WTC11 (cell line): Measurements from ENCODE around the gene TREML1. TPM values are rescaled to one million over a fixed set of nuclear protein-coding genes. Genes with fewer than 3 reads are reported as not detected.

ENCODE experiments used
- ATAC-seq: fragments of 200-7000 bp; cut with Tn5 transposase; 2 replicates; pipeline ENCODE4 v1.10.0; 2021; ENCODE audit warnings: mild to moderate bottlenecking, moderate library complexity
- CTCF ChIA-PET: fragments of 300-600 bp; sonication (Branson Sonifier 250); formaldehyde crosslinking; loops from one replicate; lab custom pipeline; 2021; ENCODE audit warnings: antibody characterized with exemption; lab: Charles Lee
- POLR2A ChIA-PET: fragments of 350-600 bp; sonication (Branson Sonifier 250); formaldehyde crosslinking; loops from one replicate; lab custom pipeline; 2021; ENCODE audit warnings: antibody characterized with exemption; lab: Charles Lee
- DNase-seq: peaks from one replicate; pipeline ENCODE4 v3.0.0; 2021; ENCODE audit warnings: low spot score
- H3K27ac Mint-ChIP-seq: 2 replicates; pipeline ENCODE4 v1.8.0; 2021; ENCODE audit warnings: mixed read lengths
- H3K27me3 Mint-ChIP-seq: 2 replicates; pipeline ENCODE4 v1.8.0; 2021; ENCODE audit warnings: low read depth, mild to moderate bottlenecking, moderate library complexity, mixed read lengths
- H3K36me3 Mint-ChIP-seq: 2 replicates; pipeline ENCODE4 v1.8.0; 2021; ENCODE audit warnings: mixed read lengths
- H3K4me1 Mint-ChIP-seq: 2 replicates; pipeline ENCODE4 v1.8.0; 2022; ENCODE audit warnings: mixed read lengths
- H3K4me3 Mint-ChIP-seq: 2 replicates; pipeline ENCODE4 v1.8.0; 2021; ENCODE audit warnings: mild to moderate bottlenecking, moderate library complexity, mixed read lengths
- H3K9me3 Mint-ChIP-seq: 2 replicates; pipeline ENCODE4 v1.8.0; 2021; ENCODE audit warnings: mixed read lengths
- AR ChIP-seq: fragments of 250-450 bp; sonication (Bioruptor Pico); IDR thresholded peaks from 2 replicates; pipeline ENCODE4 v1.9.0; 2021; ENCODE audit warnings: mild to moderate bottlenecking
- CREB1 ChIP-seq: sonication (generic); formaldehyde crosslinking; IDR thresholded peaks from 2 replicates; pipeline ENCODE4 v1.8.0; 2023; ENCODE audit warnings: mild to moderate bottlenecking, missing genetic modification reagents
- CREM ChIP-seq: sonication (generic); formaldehyde crosslinking; IDR thresholded peaks from 2 replicates; pipeline ENCODE4 v1.8.1; 2022; ENCODE audit warnings: mild to moderate bottlenecking, missing genetic modification reagents, moderate library complexity
- E2F4 ChIP-seq: sonication (generic); formaldehyde crosslinking; IDR thresholded peaks from 2 replicates; pipeline ENCODE4 v1.8.1; 2022; ENCODE audit warnings: low read depth, mild to moderate bottlenecking, moderate library complexity, missing genetic modification reagents, borderline replicate concordance
- ELF4 ChIP-seq: sonication (generic); formaldehyde crosslinking; IDR thresholded peaks from 2 replicates; pipeline ENCODE4 v1.8.1; 2022; ENCODE audit warnings: low read depth, mild to moderate bottlenecking, moderate library complexity, missing genetic modification reagents
- FOXK1 ChIP-seq: sonication (generic); formaldehyde crosslinking; IDR thresholded peaks from 2 replicates; pipeline ENCODE4 v1.8.0; 2022; ENCODE audit warnings: mild to moderate bottlenecking, moderate library complexity, missing genetic modification reagents
- GABPB1 ChIP-seq: sonication (generic); formaldehyde crosslinking; IDR thresholded peaks from 2 replicates; pipeline ENCODE4 v1.8.1; 2023; ENCODE audit warnings: mild to moderate bottlenecking, missing genetic modification reagents
- IRF2 ChIP-seq: sonication (generic); formaldehyde crosslinking; IDR thresholded peaks from 2 replicates; pipeline ENCODE4 v1.8.0; 2022; ENCODE audit warnings: low read depth, missing genetic modification reagents, borderline replicate concordance
- JUN ChIP-seq: sonication (generic); formaldehyde crosslinking; IDR thresholded peaks from 2 replicates; pipeline ENCODE4 v1.8.0; 2023; ENCODE audit warnings: mild to moderate bottlenecking, missing genetic modification reagents
- MXD4 ChIP-seq: fragments of 250-450 bp; sonication (Bioruptor Pico); IDR thresholded peaks from 2 replicates; pipeline ENCODE4 v1.8.0; 2021; ENCODE audit warnings: mild to moderate bottlenecking, moderate library complexity, borderline replicate concordance
- NFE2L1 ChIP-seq: sonication (generic); formaldehyde crosslinking; IDR thresholded peaks from 2 replicates; pipeline ENCODE4 v1.8.1; 2023; ENCODE audit warnings: missing genetic modification reagents
- RORB ChIP-seq: fragments of 250-450 bp; sonication (Bioruptor Pico); IDR thresholded peaks from 2 replicates; pipeline ENCODE4 v1.9.0; 2021; ENCODE audit warnings: mild to moderate bottlenecking
- SMAD4 ChIP-seq: sonication (generic); formaldehyde crosslinking; IDR thresholded peaks from 2 replicates; pipeline ENCODE4 v1.8.0; 2022; ENCODE audit warnings: mild to moderate bottlenecking, missing genetic modification reagents
- TP53 ChIP-seq: sonication (generic); formaldehyde crosslinking; IDR thresholded peaks from 2 replicates; pipeline ENCODE4 v1.8.1; 2023; ENCODE audit warnings: mild to moderate bottlenecking, missing genetic modification reagents
- ZNF263 ChIP-seq: sonication (generic); formaldehyde crosslinking; IDR thresholded peaks from 2 replicates; pipeline ENCODE4 v1.8.1; 2022; ENCODE audit warnings: low read depth, mild to moderate bottlenecking, moderate library complexity, missing genetic modification reagents
- ZNF512 ChIP-seq: sonication (generic); formaldehyde crosslinking; IDR thresholded peaks from 2 replicates; pipeline ENCODE4 v1.8.1; 2022; ENCODE audit warnings: missing genetic modification reagents, borderline replicate concordance
- ZSCAN18 ChIP-seq: fragments of 250-450 bp; sonication (Bioruptor Pico); IDR thresholded peaks from 2 replicates; pipeline ENCODE4 v2.1.2; 2022; ENCODE audit warnings: mild to moderate bottlenecking, moderate library complexity
- total RNA-seq: library from RNA; stranded (reverse); gene quantifications from 3 replicates; pipeline ENCODE4 v1.2.3, GENCODE V29; 2021
- TF ChIP-seq, protein P1 (sequence below): sonication (generic); formaldehyde crosslinking; IDR thresholded peaks from 2 replicates; pipeline ENCODE4 v1.8.0; 2022; ENCODE audit warnings: mild to moderate bottlenecking, missing genetic modification reagents
- TF ChIP-seq, protein P2 (sequence below): sonication (generic); formaldehyde crosslinking; IDR thresholded peaks from 2 replicates; pipeline ENCODE4 v1.8.1; 2023; ENCODE audit warnings: mild to moderate bottlenecking, missing genetic modification reagents
- TF ChIP-seq, protein P3 (sequence below): sonication (generic); formaldehyde crosslinking; IDR thresholded peaks from 2 replicates; pipeline ENCODE4 v1.8.0; 2022; ENCODE audit warnings: mild to moderate bottlenecking, missing genetic modification reagents

Gene TREML1
- total RNA-seq, 1 experiment from 2014 or later, result not detected

DNA sequence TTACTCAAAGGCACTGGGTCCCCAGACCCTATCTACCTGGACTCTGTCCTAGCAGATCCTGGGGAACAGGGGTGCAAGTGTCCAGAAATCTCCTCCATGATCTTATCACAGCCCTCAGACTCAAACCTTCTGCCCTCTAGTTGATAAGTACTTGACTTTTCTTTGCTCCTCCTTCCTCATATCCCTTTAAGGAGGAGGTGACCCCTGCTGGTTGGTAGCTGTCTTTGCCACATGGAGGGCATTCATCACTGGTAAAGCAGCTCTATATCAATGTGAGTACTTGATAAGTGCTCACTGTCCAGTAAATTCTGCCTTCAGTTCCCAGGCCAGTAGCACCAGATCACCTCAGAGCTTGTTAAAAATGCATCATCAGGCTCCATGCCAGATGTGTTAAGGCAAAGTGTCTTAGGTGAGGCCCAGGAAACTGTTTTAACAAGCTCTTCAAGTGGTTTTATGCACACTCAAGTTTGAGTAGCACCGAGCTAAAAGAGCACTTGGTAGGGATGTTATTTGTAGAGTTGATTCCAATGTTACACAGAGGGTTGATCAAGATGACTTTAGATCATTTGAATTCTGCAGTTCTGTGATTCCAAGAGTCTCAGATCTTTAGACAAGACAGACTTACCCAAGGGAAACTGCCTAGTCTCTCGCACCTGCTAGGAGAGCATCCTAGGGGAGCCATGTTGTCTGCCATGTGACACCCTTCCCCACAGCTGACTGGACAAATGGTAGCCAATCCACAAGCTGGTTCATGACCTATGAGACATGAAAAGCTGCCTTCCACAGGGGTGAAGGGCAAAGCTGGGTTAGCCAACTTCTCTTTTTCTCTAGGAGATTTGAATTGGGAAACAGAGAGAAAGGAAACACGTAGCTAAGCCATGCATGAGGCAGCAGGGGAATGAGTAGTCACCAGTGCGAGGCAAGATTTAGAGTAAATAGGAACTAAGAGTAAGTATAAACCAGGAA, 28.2 kb upstream of the TREML1 start (continued):
- TF ChIP-seq E2F4 (CRISPR knock-in tag), result no peak
- TF ChIP-seq, protein P1, sequence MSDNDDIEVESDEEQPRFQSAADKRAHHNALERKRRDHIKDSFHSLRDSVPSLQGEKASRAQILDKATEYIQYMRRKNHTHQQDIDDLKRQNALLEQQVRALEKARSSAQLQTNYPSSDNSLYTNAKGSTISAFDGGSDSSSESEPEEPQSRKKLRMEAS (CRISPR knock-in tag), result peak; percentile 41; the same call in 1 of the 2 replicates
- no peak for TF ChIP-seq CREM

DNA sequence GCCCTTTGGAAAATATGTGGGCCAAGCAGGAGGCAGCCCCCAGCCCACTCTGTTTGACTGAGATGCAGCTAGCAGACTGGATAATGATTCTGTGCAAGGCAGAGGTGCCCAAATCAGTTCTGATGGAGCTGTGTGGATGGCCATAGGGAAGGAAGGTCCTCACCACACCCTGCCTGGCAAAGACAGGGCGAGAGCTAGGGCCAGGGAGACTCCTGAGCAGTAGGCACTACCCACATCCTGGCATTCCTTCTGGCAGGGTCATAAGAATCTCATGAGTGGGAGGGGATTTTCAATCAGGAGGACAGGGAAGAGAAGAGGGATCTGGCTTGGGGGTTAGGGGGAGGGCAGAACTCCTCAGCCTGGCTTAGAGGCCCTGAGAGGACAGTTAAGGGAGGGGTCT, 27.4 kb upstream of the TREML1 start:
- no peak overlapping the region for H3K4me3 Mint-ChIP-seq
- DNase-seq (no peak), ATAC-seq (no peak)
- no peak overlapping the region for H3K27ac Mint-ChIP-seq
- H3K27me3 Mint-ChIP-seq, result no peaks in the 10 kb centered on the region
- H3K4me1 Mint-ChIP-seq, result peaks cover 9% of the 10 kb centered on the region; the same call in 1 of the 2 replicates
- ChIA-PET CTCF (interaction anchor here (0.8 to 3.5 kb wide), 24 partner anchors 9 to 328 kb away, joined by 3 to 115 read pairs (median 5); partner anchors contain the start of genes NCR2, OARD1 and TREML2), POLR2A (interaction anchor here (1.0 kb wide), 1 partner anchor 78 kb away, joined by 3 read pairs; no protein-coding TSS in a partner anchor)
- H3K36me3 Mint-ChIP-seq, result no peaks in the 10 kb centered on the region
- H3K9me3 Mint-ChIP-seq, result no peaks in the 10 kb centered on the region
- TF ChIP-seq CREB1 (no peak), ZNF263 (CRISPR knock-in tag) (no peak), MXD4 (CRISPR knock-in tag) (no peak), ZSCAN18 (no peak), JUN (CRISPR knock-in tag) (no peak), ZNF512 (CRISPR knock-in tag) (no peak), SMAD4 (CRISPR knock-in tag) (no peak), ELF4 (CRISPR knock-in tag) (no peak), IRF2 (CRISPR knock-in tag) (no peak), TP53 (CRISPR knock-in tag) (no peak), RORB (CRISPR knock-in tag) (no peak), FOXK1 (CRISPR knock-in tag) (no peak), CREM (no peak), NFE2L1 (no peak), AR (CRISPR knock-in tag) (no peak), GABPB1 (CRISPR knock-in tag) (no peak)
- TF ChIP-seq, protein P2, sequence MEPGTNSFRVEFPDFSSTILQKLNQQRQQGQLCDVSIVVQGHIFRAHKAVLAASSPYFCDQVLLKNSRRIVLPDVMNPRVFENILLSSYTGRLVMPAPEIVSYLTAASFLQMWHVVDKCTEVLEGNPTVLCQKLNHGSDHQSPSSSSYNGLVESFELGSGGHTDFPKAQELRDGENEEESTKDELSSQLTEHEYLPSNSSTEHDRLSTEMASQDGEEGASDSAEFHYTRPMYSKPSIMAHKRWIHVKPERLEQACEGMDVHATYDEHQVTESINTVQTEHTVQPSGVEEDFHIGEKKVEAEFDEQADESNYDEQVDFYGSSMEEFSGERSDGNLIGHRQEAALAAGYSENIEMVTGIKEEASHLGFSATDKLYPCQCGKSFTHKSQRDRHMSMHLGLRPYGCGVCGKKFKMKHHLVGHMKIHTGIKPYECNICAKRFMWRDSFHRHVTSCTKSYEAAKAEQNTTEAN (CRISPR knock-in tag), result no peak
- TF ChIP-seq, protein P3, sequence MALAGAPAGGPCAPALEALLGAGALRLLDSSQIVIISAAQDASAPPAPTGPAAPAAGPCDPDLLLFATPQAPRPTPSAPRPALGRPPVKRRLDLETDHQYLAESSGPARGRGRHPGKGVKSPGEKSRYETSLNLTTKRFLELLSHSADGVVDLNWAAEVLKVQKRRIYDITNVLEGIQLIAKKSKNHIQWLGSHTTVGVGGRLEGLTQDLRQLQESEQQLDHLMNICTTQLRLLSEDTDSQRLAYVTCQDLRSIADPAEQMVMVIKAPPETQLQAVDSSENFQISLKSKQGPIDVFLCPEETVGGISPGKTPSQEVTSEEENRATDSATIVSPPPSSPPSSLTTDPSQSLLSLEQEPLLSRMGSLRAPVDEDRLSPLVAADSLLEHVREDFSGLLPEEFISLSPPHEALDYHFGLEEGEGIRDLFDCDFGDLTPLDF (CRISPR knock-in tag), result no peak
